Renal pelvis (tissue), 4 donors: ENCODE results near the gene TPSD1. TPM values are rescaled to one million over a fixed set of nuclear protein-coding genes. Genes with fewer than 3 reads are reported as not detected.
"Not testable (repeated sequence)": the region's sequence is repeated elsewhere in the genome, so short reads cannot be mapped to it uniquely, and the experiment has no call there.

Experiments used
- DNase-seq: peaks from one replicate; pipeline ENCODE4 v3.0.0-alpha.2; 2013
- polyA plus RNA-seq, 3 donors: library from polyadenylated mRNA; unstranded; fragments of 120-200 nt; gene quantifications; one replicate each; pipeline ENCODE4 v1.2.1, GENCODE V29; 2013; ENCODE audit not compliant: insufficient read length in 3 of 3

Gene TPSD1
- polyA plus RNA-seq, 3 donors = 0.32 TPM; not detected in 2

- not testable (repeated sequence) for DNase-seq
Measured at GRCh38 chr16:1241081-1241480, 14.8 kb upstream of the TPSD1 start.

DNA sequence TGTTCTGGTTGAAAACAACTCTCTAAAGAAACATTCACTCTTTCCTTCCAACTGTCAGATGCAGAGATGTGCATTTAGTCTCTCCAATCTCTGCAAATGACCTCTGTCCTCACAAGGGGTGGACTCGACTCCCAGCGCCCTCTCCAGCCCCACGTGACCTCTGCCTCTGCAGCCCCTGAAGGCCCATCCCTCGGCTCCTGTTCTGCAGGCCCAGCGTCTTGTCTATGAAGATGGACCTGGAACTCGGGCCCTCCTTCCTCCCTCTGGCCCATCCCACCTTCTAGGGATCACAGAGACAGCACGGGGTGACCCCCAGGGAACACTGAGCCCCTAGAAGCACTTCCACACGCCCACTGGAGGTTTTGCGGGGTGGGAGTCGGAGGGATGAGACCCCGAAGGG lies 12.5 kb upstream of the TPSD1 start:
- not testable (repeated sequence) for DNase-seq

DNA sequence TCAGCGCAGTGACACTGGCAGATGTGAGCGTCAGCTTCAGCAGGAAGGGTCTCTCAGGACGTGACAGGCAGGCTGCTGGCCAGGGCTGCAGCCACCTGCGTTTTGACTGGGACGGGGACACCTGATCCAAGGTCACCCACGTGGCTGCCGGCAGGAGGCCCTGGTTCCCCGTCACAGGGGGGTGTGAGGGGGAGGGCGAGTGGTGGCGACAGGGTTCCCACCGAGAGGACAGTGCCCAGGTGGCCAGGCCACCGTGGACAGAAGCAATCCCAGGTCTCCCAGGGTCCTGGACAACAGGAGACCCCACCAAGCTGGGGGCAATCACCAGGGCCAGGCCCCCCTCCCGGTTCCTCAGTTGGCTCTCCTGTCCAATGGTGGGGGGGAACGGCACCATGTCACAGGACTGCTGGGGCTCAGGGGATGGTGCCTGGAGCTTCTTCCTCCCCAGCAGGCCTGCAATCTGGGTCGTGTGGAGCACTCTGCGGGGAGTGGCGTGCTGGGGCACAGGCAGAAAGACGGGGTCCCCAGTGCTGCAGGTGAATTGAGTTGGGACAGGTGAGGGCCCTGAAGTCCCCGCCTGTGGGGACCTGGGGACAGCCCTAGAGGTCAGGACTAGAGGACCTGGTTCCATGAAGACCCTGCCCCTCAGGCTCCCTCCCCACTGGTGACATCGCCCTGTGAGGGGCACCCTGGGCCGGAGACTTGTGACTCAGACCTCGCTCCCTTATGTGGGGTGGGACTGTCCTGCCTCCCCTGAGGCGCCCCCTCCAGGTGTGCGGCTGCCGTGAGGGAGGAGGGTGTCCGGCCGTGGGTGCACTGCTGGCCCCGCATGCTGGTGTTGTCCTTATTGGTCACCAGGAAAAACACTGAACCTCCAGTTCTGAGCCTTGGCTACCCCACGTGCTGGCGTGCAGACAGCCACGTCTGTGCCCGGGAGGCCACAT lies 11.7 kb upstream of the TPSD1 start:
- DNase-seq = not testable (repeated sequence)

- DNase-seq = no peak
Measured at GRCh38 chr16:1244881-1245280, 11.0 kb upstream of the TPSD1 start.

DNA sequence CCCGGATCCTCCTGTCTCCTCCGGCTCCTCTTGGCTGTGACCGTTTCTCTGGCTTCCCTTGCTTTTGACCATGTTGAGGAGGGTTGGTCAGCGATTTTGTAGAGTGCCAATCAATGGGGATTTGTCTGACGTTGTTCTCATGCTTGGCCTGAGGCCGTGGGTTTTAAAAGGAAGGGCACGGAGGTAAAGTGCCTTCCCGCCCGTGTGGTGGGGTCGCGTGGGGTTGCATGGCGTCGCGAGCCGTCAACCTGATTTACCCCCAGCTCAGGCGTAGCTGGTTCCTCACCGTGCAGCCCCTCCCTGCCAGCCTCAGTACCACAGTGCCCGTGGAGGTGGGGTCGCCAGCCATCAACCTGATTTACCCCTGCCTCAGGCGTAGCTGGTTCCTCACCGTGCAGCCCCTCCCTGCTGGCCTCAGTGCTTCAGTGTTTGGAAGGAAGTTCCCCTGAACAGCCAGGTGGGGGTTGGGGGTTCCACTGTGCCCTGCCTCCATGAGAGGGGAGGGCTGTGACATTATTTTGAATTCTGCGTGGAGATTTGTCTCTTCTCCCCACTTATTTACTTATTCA lies 10.3 kb upstream of the TPSD1 start:
- no peak for DNase-seq

- not testable (repeated sequence) for DNase-seq
Measured at GRCh38 chr16:1247903-1248537, 7.8 kb upstream of the TPSD1 start.

DNA sequence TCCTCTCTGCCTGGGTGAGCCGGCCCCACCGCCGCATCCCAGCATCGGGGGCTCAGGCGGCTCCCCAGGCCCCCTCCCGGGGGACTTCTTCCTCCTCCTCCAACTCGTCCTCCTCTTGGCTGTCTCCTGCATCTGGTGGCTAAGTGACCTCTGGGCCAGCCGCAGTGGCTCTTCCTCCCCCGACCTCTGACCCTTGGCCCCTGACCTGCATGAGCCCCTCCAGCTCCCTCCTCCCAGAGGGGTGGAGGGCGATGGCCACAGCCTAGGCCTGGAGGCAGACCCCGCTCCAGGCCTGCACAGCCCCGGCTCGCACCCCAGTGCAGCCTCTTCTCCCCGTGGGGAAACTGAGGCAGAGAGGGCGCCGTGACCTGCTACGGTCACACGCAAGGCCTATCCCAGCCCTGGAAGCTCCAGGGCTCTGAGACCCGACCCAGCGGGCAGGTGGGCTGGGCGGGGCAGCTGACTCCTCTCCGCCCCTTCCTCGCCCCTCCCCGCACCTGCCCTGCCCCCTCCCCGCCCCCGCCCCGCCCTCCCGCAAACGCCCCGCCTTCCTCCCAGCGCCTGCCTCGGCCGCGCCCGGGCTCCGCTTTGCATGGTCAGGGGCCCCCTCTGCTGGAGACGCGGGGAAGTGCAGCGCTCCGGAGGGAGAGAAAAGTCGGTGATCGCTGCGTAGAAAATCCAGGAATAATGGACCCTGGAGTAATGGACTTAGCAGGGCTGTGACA lies 6.7 kb upstream of the TPSD1 start:
- not testable (repeated sequence) for DNase-seq

- DNase-seq = not testable (repeated sequence)
Measured at GRCh38 chr16:1253701-1254364, 2.0 kb upstream of the TPSD1 start.

DNA sequence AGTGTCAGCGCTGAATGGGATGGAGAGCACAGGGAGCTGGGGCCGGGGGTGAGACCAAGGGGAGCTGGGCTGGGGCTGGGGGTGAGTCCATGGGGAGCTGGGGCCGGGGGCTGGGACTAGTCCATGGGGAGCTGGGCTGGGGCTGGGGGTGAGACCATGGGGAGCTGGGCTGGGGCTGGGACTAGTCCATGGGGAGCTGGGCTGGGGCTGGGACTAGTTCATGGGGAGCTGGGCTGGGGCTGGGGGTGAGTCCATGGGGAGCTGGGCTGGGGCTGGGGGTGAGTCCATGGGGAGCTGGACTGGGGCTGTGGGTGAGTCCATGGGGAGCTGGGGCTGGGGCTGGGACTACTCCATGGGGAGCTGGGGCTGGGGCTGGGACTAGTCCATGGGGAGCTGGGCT lies 1.0 kb upstream of the TPSD1 start:
- DNase-seq = not testable (repeated sequence)

GRCh38 chr16:1256296-1256873 lies 516 bp downstream of the TPSD1 start:
- not testable (repeated sequence) for DNase-seq

DNA sequence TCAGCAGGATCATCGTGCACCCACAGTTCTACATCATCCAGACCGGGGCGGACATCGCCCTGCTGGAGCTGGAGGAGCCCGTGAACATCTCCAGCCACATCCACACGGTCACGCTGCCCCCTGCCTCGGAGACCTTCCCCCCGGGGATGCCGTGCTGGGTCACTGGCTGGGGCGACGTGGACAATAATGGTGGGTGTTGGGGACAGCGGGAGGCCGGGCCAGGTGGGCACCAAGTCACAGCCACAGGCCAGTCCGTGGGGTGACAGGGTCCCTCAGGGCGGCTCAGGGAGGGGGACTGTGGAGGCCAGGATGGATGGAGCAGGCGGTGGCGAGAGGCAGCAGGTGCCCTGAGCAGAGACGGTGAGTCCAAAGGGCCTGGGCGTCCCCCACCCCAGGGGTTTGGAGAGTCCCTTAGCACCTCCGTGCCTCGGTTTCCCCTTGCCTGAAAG lies 1.0 kb downstream of the TPSD1 start:
- DNase-seq = no peak

DNA sequence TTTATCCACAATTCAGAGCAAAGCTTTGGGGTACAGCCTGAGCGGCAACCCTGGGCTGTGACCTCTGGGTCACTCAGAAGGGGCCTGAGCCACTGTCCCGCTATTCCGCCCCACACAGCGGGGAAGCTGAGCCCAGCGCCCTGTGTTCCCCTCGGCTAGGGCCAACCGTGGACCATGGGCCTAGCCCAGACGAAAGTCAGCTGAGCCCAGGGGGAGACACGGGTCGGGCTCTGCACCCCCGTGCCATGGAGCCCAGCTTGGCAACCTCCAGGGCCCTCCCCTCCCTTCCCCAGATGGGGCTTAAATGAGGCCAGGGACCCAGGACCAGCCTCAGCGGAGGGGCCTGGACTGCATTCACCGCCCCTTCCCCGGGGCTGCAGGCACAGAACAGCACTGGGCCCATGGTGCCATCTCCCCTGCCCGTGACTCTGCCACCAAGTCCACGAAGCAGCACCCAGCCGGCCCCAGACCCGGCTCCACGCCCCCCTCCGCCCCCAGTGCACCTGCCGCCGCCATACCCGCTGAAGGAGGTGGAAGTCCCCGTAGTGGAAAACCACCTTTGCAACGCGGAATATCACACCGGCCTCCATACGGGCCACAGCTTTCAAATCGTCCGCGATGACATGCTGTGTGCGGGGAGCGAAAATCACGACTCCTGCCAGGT lies 1.8 kb downstream of the TPSD1 start:
- no peak for DNase-seq

DNA sequence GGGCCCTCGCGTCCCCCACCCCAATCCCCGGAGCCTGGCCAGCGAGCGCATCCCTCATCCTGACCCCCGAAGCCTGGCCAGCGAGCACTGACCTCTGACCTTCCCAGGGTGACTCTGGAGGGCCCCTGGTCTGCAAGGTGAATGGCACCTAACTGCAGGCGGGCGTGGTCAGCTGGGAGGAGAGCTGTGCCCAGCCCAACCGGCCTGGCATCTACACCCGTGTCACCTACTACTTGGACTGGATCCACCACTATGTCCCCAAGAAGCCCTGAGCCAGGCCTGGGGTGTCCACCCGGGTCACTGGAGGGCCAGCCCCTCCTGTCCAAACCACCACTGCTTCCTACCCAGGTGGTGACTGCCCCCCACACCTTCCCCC lies 2.3 kb downstream of the TPSD1 start:
- no peak for DNase-seq

DNA sequence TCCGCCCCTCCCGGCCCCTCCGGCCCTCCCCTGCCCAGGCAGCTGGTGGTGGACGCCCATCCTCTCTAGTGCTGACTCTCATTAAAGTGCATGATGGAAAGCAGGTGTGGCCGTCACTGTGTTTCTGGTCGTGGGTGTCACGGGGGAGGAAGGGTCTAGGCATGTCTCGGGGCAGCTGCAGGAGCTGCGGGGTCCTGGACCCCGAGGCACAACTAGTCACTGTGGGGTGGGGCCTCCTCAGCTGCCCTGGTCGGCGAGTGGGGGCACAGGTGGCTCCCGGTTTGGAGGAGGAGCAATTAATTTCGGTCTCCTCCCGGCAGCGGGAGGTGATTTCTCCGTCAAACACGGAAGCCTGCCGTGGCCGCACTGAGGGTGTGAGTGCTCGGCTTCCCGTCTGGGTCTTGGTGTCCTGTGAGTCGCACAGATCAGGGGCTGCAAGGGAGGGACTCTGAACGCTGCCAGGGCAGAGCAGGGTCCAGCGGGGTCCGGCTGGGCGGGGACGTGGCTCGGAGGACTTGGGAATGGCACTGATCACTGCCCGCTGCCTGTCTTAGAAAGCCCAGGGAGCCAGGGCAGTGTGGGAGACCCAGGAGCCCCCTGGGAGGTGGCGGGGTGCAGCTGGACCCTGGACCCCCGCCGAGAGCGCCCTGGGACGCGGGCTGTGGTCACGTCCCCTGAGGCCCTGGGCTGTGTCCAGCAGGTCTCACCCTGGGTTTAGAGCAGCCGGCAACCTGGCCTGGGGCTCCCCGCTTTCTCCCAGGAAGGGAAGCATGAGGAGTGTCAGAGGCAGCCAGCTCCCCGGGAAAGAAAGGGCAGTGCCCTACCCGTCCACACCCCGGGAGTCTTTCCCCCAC lies 3.3 kb downstream of the TPSD1 start:
- DNase-seq = no peak

DNA sequence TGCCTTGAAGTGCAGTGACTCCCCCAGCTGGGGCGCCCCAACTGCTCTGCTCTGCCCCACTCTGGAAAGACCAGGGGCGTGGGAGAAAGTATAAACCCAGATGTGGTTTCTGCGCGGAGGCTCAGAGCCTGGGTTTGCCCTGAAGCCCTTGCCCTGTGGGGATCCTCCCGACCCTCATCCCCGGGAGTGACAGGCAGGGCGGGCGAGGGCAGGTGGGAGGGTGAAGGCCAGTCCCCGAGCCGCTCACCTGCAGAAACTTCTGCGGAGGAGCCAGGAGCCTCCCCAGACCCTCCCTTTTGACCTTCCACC lies 3.8 kb downstream of the TPSD1 start:
- DNase-seq = no peak

DNA sequence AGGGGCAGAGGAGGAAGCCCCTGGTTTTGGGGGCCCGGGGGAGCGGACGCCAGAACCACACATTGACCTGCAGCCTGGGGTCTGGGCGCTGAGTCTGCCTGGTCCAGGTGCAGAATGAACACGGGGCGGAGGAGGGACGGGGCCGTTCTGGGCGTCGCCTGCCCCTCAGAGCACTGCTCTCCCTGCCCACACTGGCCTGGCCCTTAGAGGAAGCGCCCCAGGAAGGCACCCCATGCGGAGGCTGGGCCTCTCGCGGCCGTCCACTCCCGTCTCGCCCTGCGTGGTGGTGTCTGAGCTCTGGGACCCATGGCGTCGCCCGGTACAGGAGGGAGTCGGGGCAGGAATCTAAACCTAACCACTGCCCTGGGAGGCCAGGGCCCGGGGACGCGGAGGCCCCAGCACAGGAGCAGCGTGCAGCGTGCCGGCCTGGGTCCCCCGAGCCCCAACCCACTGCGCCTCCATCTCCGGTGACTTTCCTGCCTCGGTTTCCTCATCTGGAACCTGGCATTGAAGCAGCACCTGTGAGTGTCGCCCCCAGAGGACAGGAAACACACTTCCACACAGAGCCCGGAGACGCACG lies 4.3 kb downstream of the TPSD1 start:
- no peak for DNase-seq

DNA sequence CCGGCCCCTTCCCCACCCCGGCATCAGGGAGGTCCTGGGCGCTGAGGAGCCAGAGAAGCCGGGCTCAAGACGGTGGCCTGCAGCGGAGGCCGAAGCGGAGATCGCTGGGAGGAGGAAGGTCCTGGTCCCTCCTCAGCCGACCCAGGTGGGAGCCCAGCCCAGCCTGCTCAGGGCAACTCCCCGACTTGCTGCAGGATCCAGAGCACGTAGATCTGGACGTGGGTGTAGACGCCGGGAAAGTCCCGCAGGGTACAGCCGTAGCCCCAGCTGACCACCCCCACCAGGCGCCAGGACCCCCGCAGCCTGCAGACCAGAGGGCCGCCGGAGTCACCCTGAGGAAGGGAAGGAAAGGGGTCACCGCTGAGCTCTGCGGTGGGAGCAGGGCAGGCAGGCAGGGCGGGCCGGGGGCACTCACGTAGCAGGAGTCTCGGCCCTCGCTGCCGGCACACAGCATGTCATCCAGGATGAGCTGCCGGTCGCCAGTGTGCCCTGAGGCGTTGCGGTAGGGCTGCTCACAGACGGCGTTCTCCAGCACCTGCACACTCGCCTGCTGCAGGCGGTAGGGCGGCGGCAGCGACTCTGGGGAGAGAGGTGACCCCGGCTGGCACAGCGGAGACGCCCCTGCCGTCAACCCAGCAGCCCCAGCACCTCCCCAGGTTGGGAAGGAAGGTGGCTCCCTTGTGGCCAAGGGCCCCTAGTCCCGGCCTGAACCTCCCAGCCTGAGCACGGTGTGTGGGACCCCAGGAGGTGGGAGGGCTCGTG lies 5.4 kb downstream of the TPSD1 start:
- no peak for DNase-seq

GRCh38 chr16:1262210-1262845 lies 6.5 kb downstream of the TPSD1 start:
- no peak for DNase-seq
